Measurements from ENCODE around the gene TEKT3. TPM values are rescaled to one million over a fixed set of nuclear protein-coding genes. Genes with fewer than 3 reads are reported as not detected.

Gene TEKT3
- total and polyA plus RNA-seq, 9 of the 15 experiments (the other 6 are each of a cell fraction or from before 2014, with no cell fraction given) = not detected

- in situ Hi-C loops (cut with MboI) = no loop called here
- H2AFZ ChIP-seq (ENCODE audit: low read depth, low read length) = no peak overlapping the region
- H4K20me1 ChIP-seq (replicated peaks; ENCODE audit: control insufficient read depth, insufficient read depth, low read length) = no peaks in the 10 kb centered on the region
- WGBS (ENCODE audit: insufficient coverage, low coverage, missing lambda C conversion rate) = 1% methylated on average over 7 of the region's 7 CpGs
- H3K9me1 ChIP-seq (ENCODE audit: control insufficient read depth, insufficient read depth, low read length) = no peaks in the 10 kb centered on the region
- no peaks in the 10 kb centered on the region for H3K9me3 ChIP-seq (replicated peaks; ENCODE audit: control insufficient read depth, insufficient read depth, low read depth, low read length)
- FAIRE-seq = no peak
- no peak for ATAC-seq
- H3K4me1 ChIP-seq (replicated peaks in 1 of 2; ENCODE audit: control insufficient read depth in 2 of 2, insufficient read depth in 2 of 2, low read length in 2 of 2) = peaks cover 0 to 6% of the 10 kb centered on the region in 2 experiments; a peak in 2 of 5 replicates
- TF ChIP-seq TAL1 (IDR thresholded peaks at IDR 0.05) (no peak), CHCHD3 (CRISPR knock-in tag; IDR thresholded peaks at IDR 0.05) (no peak), HDAC3 (IDR thresholded peaks at IDR 0.05; ENCODE audit: borderline replicate concordance, partially characterized antibody) (no peak), BRCA1 (IDR thresholded peaks at IDR 0.05) (no peak), BRCA1 (CRISPR knock-in tag; IDR thresholded peaks at IDR 0.05) (no peak), RBFOX2 (IDR thresholded peaks at IDR 0.05; ENCODE audit: low read depth, low read length) (no peak), ERF (CRISPR knock-in tag; IDR thresholded peaks at IDR 0.05) (no peak), ZNF174 (CRISPR knock-in tag; IDR thresholded peaks at IDR 0.05) (no peak), ZNF280A (IDR thresholded peaks at IDR 0.05; ENCODE audit: low read depth, partially characterized antibody) (no peak), BDP1 (IDR thresholded peaks at IDR 0.05; ENCODE audit: insufficient read depth, insufficient read length) (no peak)
- DNase-seq (ENCODE audit: extremely low read depth in 1 of 4, low spot score in 3 of 4) = no peak
- H3K9ac ChIP-seq (ENCODE audit: insufficient read depth in 1 of 2, low read depth in 2 of 2, low read length in 2 of 2) = no peak overlapping the region
- no TSS peak for BruUV-seq (replicated peaks)
- intact Hi-C loops (cut with micrococcal nuclease) = no loop called here
- H3K79me2 ChIP-seq (ENCODE audit: control insufficient read depth, insufficient read depth, low read length) = no peaks in the 10 kb centered on the region
- no peaks in the 10 kb centered on the region for H3K36me3 ChIP-seq (ENCODE audit: control insufficient read depth, insufficient read depth, low read length)
- H3K4me3 ChIP-seq = no peak overlapping the region
- ChIA-PET POLR2A (no interaction called here), CTCF (ENCODE audit: low intra/inter-chr PET ratio) (no interaction called here)
- peaks cover 5 to 29% of the 10 kb centered on the region in 2 experiments; a peak in 3 of 5 replicates for H3K27me3 ChIP-seq (ENCODE audit: control insufficient read depth in 2 of 2, insufficient read depth in 2 of 2, low read length in 2 of 2)
- no peak overlapping the region for H3K27ac ChIP-seq (ENCODE audit: extremely low read depth, low read depth, low read length)
- H3K4me2 ChIP-seq (ENCODE audit: insufficient read depth, low read length) = no peak overlapping the region
These were observed 1.1 kb upstream of the TEKT3 start for GRCh38 chr17:15342460-15342859.

Data from K562 (cell line).